Measurements from ENCODE around the gene ADGRG7.
"Not testable (repeated sequence)": the region's sequence is repeated elsewhere in the genome, so short reads cannot be mapped to it uniquely, and the experiment has no call there.

Gene ADGRG7

GRCh38 chr3:100574536-100574935 lies 34.9 kb upstream of the ADGRG7 start:
- TF ChIP-seq CTCF (IDR thresholded peaks at IDR 0.05; ENCODE audit: low read depth, low read length) = no peak
- no peak overlapping the region for H3K4me3 ChIP-seq (ENCODE audit: low read depth, low read length)

- H3K4me3 ChIP-seq (ENCODE audit: low read depth, low read length) = no peak overlapping the region
- TF ChIP-seq CTCF (IDR thresholded peaks at IDR 0.05; ENCODE audit: low read depth, low read length) = no peak
Measured at GRCh38 chr3:100575704-100576103, 33.7 kb upstream of the ADGRG7 start.

GRCh38 chr3:100577382-100578008 lies 31.9 kb upstream of the ADGRG7 start:
- no peak for TF ChIP-seq CTCF (IDR thresholded peaks at IDR 0.05; ENCODE audit: low read depth, low read length)
- H3K4me3 ChIP-seq (ENCODE audit: low read depth, low read length) = no peak overlapping the region

GRCh38 chr3:100578646-100579045 lies 30.8 kb upstream of the ADGRG7 start:
- no peak for TF ChIP-seq CTCF (IDR thresholded peaks at IDR 0.05; ENCODE audit: low read depth, low read length)
- H3K4me3 ChIP-seq (ENCODE audit: low read depth, low read length) = no peak overlapping the region

GRCh38 chr3:100580147-100580546 lies 29.3 kb upstream of the ADGRG7 start:
- no peak for TF ChIP-seq CTCF (IDR thresholded peaks at IDR 0.05; ENCODE audit: low read depth, low read length)
- no peak overlapping the region for H3K4me3 ChIP-seq (ENCODE audit: low read depth, low read length)

- no peak for TF ChIP-seq CTCF (IDR thresholded peaks at IDR 0.05; ENCODE audit: low read depth, low read length)
- H3K4me3 ChIP-seq (ENCODE audit: low read depth, low read length) = no peak overlapping the region
Measured at GRCh38 chr3:100581650-100582049, 27.8 kb upstream of the ADGRG7 start.

- not testable (repeated sequence) for H3K4me3 ChIP-seq (ENCODE audit: low read depth, low read length)
Measured at GRCh38 chr3:100582157-100582556, 27.2 kb upstream of the ADGRG7 start.

- no peak for TF ChIP-seq CTCF (IDR thresholded peaks at IDR 0.05; ENCODE audit: low read depth, low read length)
- H3K4me3 ChIP-seq (ENCODE audit: low read depth, low read length) = no peak overlapping the region
Measured at GRCh38 chr3:100584101-100584660, 25.2 kb upstream of the ADGRG7 start.

Data from WI38 (cell line).